ENCODE measurements around the gene CROCC2.

The CROCC2 gene

GRCh38 chr2:240960309-240960970, 54.3 kb downstream of the CROCC2 start:
- DNase-seq = no peak

- no peak for DNase-seq
Measured at GRCh38 chr2:240960971-240961876, 55.1 kb downstream of the CROCC2 start.

- DNase-seq = no peak
Measured at GRCh38 chr2:240961910-240962299, 55.8 kb downstream of the CROCC2 start.

- DNase-seq = no peak
Measured at GRCh38 chr2:240962300-240963064, 56.3 kb downstream of the CROCC2 start.

- no peak for DNase-seq
Measured at GRCh38 chr2:240963065-240963867, 57.1 kb downstream of the CROCC2 start.

GRCh38 chr2:240963868-240964703, 58.0 kb downstream of the CROCC2 start:
- no peak for DNase-seq

GRCh38 chr2:240964704-240965295, 58.7 kb downstream of the CROCC2 start:
- no peak for DNase-seq

- DNase-seq = no peak
Measured at GRCh38 chr2:240965296-240965904, 59.3 kb downstream of the CROCC2 start.

GRCh38 chr2:240965905-240966456, 59.8 kb downstream of the CROCC2 start:
- DNase-seq = no peak

GRCh38 chr2:240966457-240966905, 60.3 kb downstream of the CROCC2 start:
- no peak for DNase-seq

GRCh38 chr2:240966906-240967680, 61.0 kb downstream of the CROCC2 start:
- DNase-seq = no peak

GRCh38 chr2:240967681-240968621, 61.8 kb downstream of the CROCC2 start:
- no peak for DNase-seq

- DNase-seq = no peak
Measured at GRCh38 chr2:240968731-240969624, 62.8 kb downstream of the CROCC2 start.

- no peak for DNase-seq
Measured at GRCh38 chr2:240970104-240970503, 64.0 kb downstream of the CROCC2 start.

- no peak for DNase-seq
Measured at GRCh38 chr2:240970816-240971215, 64.7 kb downstream of the CROCC2 start.

- no peak for DNase-seq
Measured at GRCh38 chr2:240972201-240972600, 66.1 kb downstream of the CROCC2 start.

Measured in NCI-H187 treated with DMSO at 0.1 percent for 48 hours (cell line).